A549 (cell line): ENCODE measurements around the gene HMGCS1.

Source experiments
- BHLHE40 ChIP-seq: IDR thresholded peaks from 2 replicates; pipeline ENCODE4 v1.6.1; 2012; ENCODE audit warnings: low read depth, low read length, inconsistent platforms
- CTCF ChIP-seq: fragments of >200 bp; sonication (Bioruptor Twin); formaldehyde crosslinking; IDR thresholded peaks from 3 replicates; pipeline ENCODE4 v1.5.1; 2016
- E2F6 ChIP-seq: IDR thresholded peaks from 2 replicates; pipeline ENCODE4 v1.6.1; 2012; ENCODE audit warnings: low read depth, borderline replicate concordance
- EP300 ChIP-seq, 2 experiments: fragments of >200 bp; sonication (Bioruptor Twin); formaldehyde crosslinking; IDR thresholded peaks; 2 replicates in 1 of 2; 3 replicates in 1 of 2; pipeline ENCODE4 v1.6.1; 2016 to 2017
- FOXS1 ChIP-seq: fragments of 250-450 bp; sonication (Bioruptor Pico); IDR thresholded peaks from 2 replicates; pipeline ENCODE4 v1.5.0; 2020; ENCODE audit warnings: mild to moderate bottlenecking, moderate library complexity
- MAZ ChIP-seq: fragments of 150-350 bp; IDR thresholded peaks from 2 replicates; pipeline ENCODE4 v1.6.1; 2014; ENCODE audit warnings: antibody characterized with exemption, low read depth, low read length, borderline replicate concordance
- RAD21 ChIP-seq, 2 experiments: fragments of >200 bp in 1 of 2; sonication (Bioruptor Twin) in 1 of 2; formaldehyde crosslinking in 1 of 2; IDR thresholded peaks in 1 of 2; conservative IDR thresholded peaks in 1 of 2; 2 replicates in 1 of 2; 3 replicates in 1 of 2; pipeline ENCODE4 v1.6.1; 2012 to 2018; ENCODE audit warnings: inconsistent platforms in 1 of 2
- RCOR1 ChIP-seq: fragments of 150-350 bp; IDR thresholded peaks from 2 replicates; pipeline ENCODE4 v1.6.1; 2014; ENCODE audit warnings: antibody characterized with exemption, low read length, low read depth
- TFCP2L1 ChIP-seq: fragments of 250-450 bp; sonication (Bioruptor Pico); IDR thresholded peaks from 2 replicates; pipeline ENCODE4 v1.5.0; 2021; ENCODE audit warnings: mild to moderate bottlenecking
- TF ChIP-seq, protein P1 (sequence below): fragments of 150-350 bp; IDR thresholded peaks from 2 replicates; pipeline ENCODE4 v1.6.1; 2014; ENCODE audit warnings: low read depth, mild to moderate bottlenecking, low read length

DNA sequence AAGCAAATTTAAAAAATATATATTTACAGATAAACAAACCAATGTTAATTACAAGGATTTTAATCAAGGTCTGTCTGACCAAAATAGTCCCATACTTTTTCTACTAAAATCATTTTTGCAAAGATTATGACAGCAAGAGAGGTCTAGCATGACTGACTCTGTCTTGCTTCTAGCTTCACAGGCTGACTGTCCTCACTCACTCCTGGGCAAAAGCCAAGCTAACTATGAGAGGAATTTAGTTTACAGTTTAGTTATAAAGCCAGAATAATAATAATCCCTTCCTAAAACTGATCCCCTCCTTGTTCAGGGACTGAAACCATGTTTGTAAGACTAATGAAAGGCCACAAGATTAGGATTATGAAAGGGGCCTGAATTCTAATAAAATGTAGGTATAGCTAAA, 45.5 kb upstream of the HMGCS1 start:
- TF ChIP-seq CTCF (no peak), EP300 (IDR thresholded peaks at IDR 0.05) (no peak), BHLHE40 (no peak), E2F6 (no peak), RAD21 (conservative IDR thresholded peaks at IDR 0.05 in 1 of 2, IDR thresholded peaks at IDR 0.05 in 1 of 2) (no peak), MAZ (no peak), RCOR1 (no peak), TFCP2L1 (CRISPR knock-in tag) (no peak), FOXS1 (CRISPR knock-in tag) (no peak)
- TF ChIP-seq, protein P1, sequence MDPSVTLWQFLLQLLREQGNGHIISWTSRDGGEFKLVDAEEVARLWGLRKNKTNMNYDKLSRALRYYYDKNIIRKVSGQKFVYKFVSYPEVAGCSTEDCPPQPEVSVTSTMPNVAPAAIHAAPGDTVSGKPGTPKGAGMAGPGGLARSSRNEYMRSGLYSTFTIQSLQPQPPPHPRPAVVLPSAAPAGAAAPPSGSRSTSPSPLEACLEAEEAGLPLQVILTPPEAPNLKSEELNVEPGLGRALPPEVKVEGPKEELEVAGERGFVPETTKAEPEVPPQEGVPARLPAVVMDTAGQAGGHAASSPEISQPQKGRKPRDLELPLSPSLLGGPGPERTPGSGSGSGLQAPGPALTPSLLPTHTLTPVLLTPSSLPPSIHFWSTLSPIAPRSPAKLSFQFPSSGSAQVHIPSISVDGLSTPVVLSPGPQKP = no peak
